H1 (cell line): ENCODE results near the gene MS4A7. TPM values are rescaled to one million over a fixed set of nuclear protein-coding genes. Genes with fewer than 3 reads are reported as not detected.

ENCODE experiments used
- CTCF ChIP-seq, 3 experiments: IDR thresholded peaks; 1 replicate in 2 of 3; 2 replicates in 1 of 3; pipeline versions ENCODE4 v1.5.1 to v1.6.1; 2011; ENCODE audit warnings: low read length in 3 of 3, mild to moderate bottlenecking in 3 of 3, inconsistent platforms in 2 of 3, low read depth in 1 of 3, moderate library complexity in 1 of 3; ENCODE audit not compliant: insufficient read depth in 1 of 3; ENCODE audit errors: control extremely low read depth in 1 of 3
- E2F6 ChIP-seq: IDR thresholded peaks from 2 replicates; pipeline ENCODE4 v1.6.1; 2012; ENCODE audit warnings: inconsistent platforms
- GTF2F1 ChIP-seq: IDR thresholded peaks from 2 replicates; pipeline ENCODE4 v1.6.1; 2012; ENCODE audit warnings: low read depth, low read length, improper control_type of control experiment, borderline replicate concordance
- RBBP5 ChIP-seq: IDR thresholded peaks from 2 replicates; pipeline ENCODE4 v1.7.1; 2012; ENCODE audit warnings: low read depth, mild to moderate bottlenecking, inconsistent platforms, low read length, moderate library complexity, borderline replicate concordance
- RFX5 ChIP-seq: IDR thresholded peaks from 2 replicates; pipeline ENCODE4 v1.6.1; 2011; ENCODE audit warnings: low read depth, low read length, improper control_type of control experiment, borderline replicate concordance
- polyA plus RNA-seq, 7 experiments: library from polyadenylated mRNA; depleted of rRNA in 3 of 7; stranded (reverse) in 5 of 7; unstranded in 2 of 7; fragments of >200 nt in 5 of 7; fragments of 200-250 nt in 2 of 7; gene quantifications; 1 replicate in 5 of 7; 2 replicates in 1 of 7; 4 replicates in 1 of 7; pipeline versions ENCODE4 v1.2.1 to v1.2.3, GENCODE V29; 2011 to 2013; ENCODE audit warnings: missing spikeins in 2 of 7, mixed read lengths in 2 of 7
- total RNA-seq: library from RNA; stranded (reverse); fragmentation: NEBNext Ultra II Directional; extraction: Animal tissue kit (Norgen Biotek cat#: 25700); gene quantifications from 2 replicates; pipeline ENCODE4 v1.2.1, GENCODE V29; 2021

MS4A7 gene
- total and polyA plus RNA-seq, 2 of the 8 experiments (the other 6 are each of a cell fraction or from before 2014, with no cell fraction given): not detected

- TF ChIP-seq CTCF (IDR thresholded peaks at IDR 0.05; ENCODE audit: control extremely low read depth in 1 of 3, insufficient read depth in 1 of 3, low read depth in 1 of 3, low read length in 3 of 3) (no peak), RBBP5 (no peak), GTF2F1 (no peak), E2F6 (no peak), RFX5 (no peak)
These were observed at the start of gene MS4A7 (continued) for GRCh38 chr11:60378354-60378753.
